NT2/D1 (cell line): ENCODE data around the gene SLC9A1.

Experiments
- DNase-seq: peaks from one replicate; pipeline ENCODE4 v3.0.0-alpha.2; 2011; ENCODE audit warnings: low read depth, low spot score
- H3K27me3 ChIP-seq: 2 replicates; pipeline ENCODE4 v1.6.0; 2011; ENCODE audit warnings: mild to moderate bottlenecking; ENCODE audit not compliant: insufficient read length, insufficient read depth
- H3K36me3 ChIP-seq: 2 replicates; pipeline ENCODE4 v1.6.1; 2011; ENCODE audit warnings: mild to moderate bottlenecking, low read length, mixed read lengths; ENCODE audit not compliant: insufficient read depth, insufficient read length
- H3K4me1 ChIP-seq: 2 replicates; pipeline ENCODE4 v1.5.1; 2011; ENCODE audit not compliant: insufficient read depth, insufficient read length
- H3K4me3 ChIP-seq: 2 replicates; pipeline ENCODE4 v1.5.1; 2011; ENCODE audit warnings: low read depth; ENCODE audit not compliant: insufficient read length
- H3K9ac ChIP-seq: 2 replicates; pipeline ENCODE4 v1.6.0; 2011; ENCODE audit warnings: low read depth; ENCODE audit not compliant: insufficient read length
- H3K9me3 ChIP-seq: 2 replicates; pipeline ENCODE4 v1.5.1; 2011; ENCODE audit warnings: mild to moderate bottlenecking, low read length; ENCODE audit not compliant: insufficient read depth
- SUZ12 ChIP-seq: IDR thresholded peaks from 2 replicates; pipeline ENCODE4 v1.6.1; 2011; ENCODE audit not compliant: insufficient read length, insufficient read depth; ENCODE audit errors: extremely low read depth
- YY1 ChIP-seq: IDR thresholded peaks from 2 replicates; pipeline ENCODE4 v1.6.1; 2011; ENCODE audit not compliant: insufficient read length, insufficient read depth
- ZNF274 ChIP-seq: IDR thresholded peaks from 2 replicates; pipeline ENCODE4 v1.6.1; 2011; ENCODE audit warnings: mild to moderate bottlenecking, low read depth, low read length

SLC9A1 gene

DNA sequence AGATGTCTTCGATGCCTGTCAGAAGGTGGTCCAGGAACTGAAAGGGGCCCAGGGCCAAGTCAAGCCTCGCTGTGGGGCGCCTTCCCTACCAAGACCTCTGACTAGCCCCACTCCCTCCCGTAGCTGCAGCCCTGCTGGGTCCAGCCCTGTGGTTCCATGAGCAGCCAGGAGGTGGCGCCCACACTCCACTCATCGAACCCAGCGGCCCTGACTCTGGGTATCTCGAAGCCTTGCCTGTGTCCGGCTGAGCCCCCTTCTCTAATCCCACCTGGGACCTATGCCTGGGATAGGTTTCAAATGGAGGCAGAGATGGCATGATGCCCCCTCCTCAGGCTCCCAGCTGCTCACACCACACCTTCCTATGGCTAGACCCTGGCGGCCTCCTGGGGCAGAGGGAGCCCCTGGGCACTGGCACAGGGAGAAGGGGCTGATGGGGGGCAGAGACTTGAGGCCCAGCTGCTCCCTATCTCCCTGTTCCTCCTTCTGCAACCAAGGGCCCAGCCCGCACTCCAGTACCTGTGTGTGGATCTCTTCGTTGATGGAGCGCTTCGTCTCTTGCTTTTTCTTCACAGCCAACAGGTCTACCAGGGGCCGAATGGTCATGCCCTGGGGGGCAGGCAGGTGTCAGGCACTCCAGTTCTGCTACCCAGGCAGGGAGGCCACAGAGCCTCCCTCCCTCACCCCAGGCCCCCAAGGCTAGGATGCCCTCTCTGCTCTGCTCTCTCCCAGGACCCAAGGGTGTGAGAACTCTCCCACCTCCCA is 52.0 kb downstream of the SLC9A1 start:
- no peaks in the 10 kb centered on the region for H3K27me3 ChIP-seq
- H3K36me3 ChIP-seq: peaks cover 65% of the 10 kb centered on the region
- H3K9me3 ChIP-seq: no peaks in the 10 kb centered on the region
- H3K4me3 ChIP-seq: no peak overlapping the region
- TF ChIP-seq SUZ12 (no peak), ZNF274 (no peak), YY1 (no peak)
- peaks cover 29% of the 10 kb centered on the region for H3K4me1 ChIP-seq
- H3K9ac ChIP-seq: peak overlapping the region; percentile 29
- DNase-seq: peak; percentile 72

DNA sequence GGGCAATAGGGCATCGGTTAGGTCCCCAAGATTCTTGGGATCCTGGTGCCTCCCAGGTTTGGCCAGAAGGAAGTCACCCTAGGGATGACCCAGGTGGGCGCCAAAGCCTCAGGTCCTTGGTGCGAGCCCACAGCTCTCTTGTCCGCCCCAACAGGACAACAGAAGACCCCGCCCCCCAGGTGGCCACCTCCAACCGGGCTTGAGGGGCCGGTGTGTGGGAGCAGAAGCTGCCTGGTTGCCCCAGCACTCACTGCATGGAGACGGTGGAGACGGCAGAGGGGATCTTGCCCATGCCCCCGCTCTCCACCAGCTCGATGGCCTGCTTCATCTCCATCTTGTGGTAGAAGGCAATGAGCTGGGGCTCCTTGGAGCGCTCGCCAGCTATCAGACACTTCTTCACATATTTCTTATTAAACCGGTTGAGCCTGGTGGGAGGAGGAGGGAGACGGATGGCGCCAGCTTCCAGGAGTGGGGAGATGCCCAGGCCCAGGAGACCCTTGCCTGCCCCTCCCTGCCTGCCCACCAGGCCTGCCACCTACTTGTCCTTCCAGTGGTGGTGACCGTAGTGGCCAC is 52.7 kb downstream of the SLC9A1 start:
- no peak for TF ChIP-seq SUZ12
- TF ChIP-seq ZNF274: no peak
- Histone ChIP-seq H3K4me3 (no peak overlapping the region), H3K9me3 (no peaks in the 10 kb centered on the region), H3K36me3 (peaks cover 65% of the 10 kb centered on the region), H3K27me3 (no peaks in the 10 kb centered on the region), H3K4me1 (peaks cover 29% of the 10 kb centered on the region), H3K9ac (peak overlapping the region; percentile 29)
- no peak for DNase-seq

DNA sequence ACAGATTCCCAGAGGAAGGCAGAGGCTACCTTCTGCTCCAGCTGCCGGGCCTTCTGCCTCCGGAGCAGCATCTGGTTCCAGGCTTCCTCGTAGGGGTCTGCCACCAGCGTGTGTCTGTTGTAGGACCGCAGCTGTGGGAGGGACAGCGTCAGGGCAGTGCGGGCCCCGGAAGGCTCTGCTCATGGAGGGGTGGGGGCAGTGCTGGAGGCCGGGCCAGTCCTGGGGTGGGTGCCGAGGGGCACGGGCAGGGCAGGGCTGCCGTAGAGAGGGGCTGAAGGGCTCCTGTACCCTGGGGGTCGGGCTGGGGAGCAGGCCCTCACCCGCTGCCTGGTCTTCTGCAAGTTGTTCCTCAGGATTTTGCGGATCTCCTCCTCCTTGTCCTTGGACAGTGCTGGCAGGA is 53.2 kb downstream of the SLC9A1 start:
- Histone ChIP-seq H3K4me3 (no peak overlapping the region), H3K27me3 (no peaks in the 10 kb centered on the region), H3K9me3 (no peaks in the 10 kb centered on the region), H3K9ac (no peak overlapping the region), H3K36me3 (peaks cover 63% of the 10 kb centered on the region), H3K4me1 (peaks cover 29% of the 10 kb centered on the region)
- TF ChIP-seq YY1: no peak
- TF ChIP-seq SUZ12: no peak
- TF ChIP-seq ZNF274: no peak
- no peak for DNase-seq

DNA sequence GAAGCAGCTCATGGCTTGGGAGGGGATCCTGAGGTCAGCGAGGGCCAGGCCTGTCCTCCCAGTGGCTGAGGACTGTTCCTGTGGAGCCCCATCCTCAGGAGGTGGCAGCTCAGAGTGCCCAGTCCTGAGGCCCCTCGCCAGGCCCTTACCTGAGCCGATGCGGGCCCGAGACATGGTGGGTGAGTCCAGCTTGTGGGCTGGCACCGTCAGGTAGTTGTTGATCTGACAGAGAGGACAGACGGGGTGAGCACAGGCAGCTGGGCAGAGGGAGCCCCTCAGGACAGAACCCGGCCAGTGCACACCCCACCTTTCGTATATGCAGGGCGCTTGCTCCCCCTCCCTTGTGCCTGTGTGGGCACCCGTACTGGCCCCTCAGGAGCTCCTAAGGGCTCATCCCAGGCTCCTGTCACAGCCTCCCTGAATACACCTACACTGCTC is 53.9 kb downstream of the SLC9A1 start:
- H3K4me3 ChIP-seq: no peak overlapping the region

DNA sequence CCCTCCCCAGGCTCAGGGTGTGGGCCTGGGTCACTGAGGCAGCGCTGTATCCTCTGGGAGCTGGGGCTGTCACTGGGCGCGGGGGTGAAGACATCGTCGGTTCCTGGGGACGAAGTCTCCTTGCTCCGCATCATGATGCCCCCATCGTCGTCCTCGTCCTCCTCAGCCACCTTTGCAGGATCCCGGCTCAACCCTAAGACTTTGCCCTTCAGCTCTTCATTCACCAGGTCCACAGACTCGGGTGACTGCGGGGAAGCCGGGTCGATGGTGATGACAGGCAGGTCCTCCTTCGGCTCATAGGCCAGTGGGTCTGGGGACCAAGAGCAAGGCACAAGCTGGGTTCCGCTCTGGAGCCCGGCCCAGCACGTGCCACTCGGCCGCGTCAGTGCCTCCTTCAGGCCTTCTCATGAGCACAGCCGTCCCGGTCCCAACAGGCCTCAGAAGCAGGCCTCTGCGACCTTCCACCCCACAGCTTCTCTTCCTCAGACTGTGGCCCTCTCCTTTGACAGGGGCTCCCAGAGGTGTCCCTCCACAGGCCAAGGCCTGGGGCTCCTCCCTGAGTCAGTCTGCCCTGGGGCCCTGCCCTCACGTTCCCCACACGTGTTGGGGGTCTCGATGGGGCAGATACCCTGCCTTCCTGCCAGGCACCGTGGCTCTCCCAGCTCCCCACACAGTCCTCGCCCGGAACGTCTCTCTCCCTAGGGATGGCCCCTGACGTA is 54.4 kb downstream of the SLC9A1 start:
- Histone ChIP-seq H3K27me3 (no peaks in the 10 kb centered on the region), H3K9ac (peak overlapping the region; percentile 54), H3K4me3 (no peak overlapping the region), H3K36me3 (peaks cover 51% of the 10 kb centered on the region), H3K4me1 (peaks cover 29% of the 10 kb centered on the region), H3K9me3 (no peaks in the 10 kb centered on the region)
- TF ChIP-seq SUZ12 (no peak), ZNF274 (no peak), YY1 (no peak)
- no peak for DNase-seq

More for the DNA sequence above, 53.9 kb downstream of the SLC9A1 start:
- Histone ChIP-seq H3K36me3 (peaks cover 57% of the 10 kb centered on the region), H3K9me3 (no peaks in the 10 kb centered on the region), H3K9ac (peak overlapping the region; percentile 37), H3K4me1 (peaks cover 29% of the 10 kb centered on the region), H3K27me3 (no peaks in the 10 kb centered on the region)
- no peak for DNase-seq
- TF ChIP-seq SUZ12 (no peak), YY1 (no peak), ZNF274 (no peak)

DNA sequence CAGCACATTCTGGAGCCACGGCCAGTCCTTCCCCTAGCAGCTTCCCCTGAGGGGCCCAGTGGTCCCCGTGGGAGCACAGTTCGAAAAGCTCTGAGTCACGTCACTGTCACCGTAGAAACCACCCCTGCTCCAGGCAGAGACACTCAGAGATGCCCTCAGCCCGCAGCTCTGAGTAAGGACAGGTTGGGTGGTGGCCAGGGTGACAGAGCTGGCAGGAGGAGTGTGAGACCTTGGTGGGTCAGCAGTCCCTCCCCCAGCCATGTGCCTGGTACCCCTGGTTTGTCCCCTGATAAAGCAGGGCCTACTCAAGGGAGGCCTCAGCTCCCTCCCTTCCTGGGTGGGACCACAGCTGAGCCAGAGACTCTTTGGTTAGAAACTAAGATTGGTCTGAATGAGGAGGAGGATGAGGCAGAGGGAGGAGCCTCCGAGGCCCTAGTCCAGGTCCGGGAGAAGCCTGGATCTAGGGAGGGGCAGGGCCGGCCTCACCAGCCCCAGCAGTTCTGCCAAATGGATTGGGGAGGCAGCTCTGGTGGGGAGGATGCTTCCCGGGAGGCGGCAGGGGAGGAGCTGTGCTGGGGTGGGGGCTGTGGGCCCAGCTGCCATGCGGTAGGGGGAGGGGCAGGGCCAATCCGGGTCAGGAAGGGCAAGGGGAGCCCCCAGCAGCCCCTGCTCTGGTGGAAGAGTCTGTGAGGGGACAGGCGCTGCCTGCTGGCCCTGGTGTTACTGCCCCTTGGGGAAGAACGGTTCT is 55.2 kb downstream of the SLC9A1 start:
- TF ChIP-seq ZNF274 (no peak), SUZ12 (no peak), YY1 (no peak)
- DNase-seq: no peak
- Histone ChIP-seq H3K9ac (peak overlapping the region; percentile 76), H3K4me1 (peaks cover 29% of the 10 kb centered on the region), H3K27me3 (no peaks in the 10 kb centered on the region), H3K4me3 (no peak overlapping the region), H3K9me3 (no peaks in the 10 kb centered on the region), H3K36me3 (peaks cover 45% of the 10 kb centered on the region)

DNA sequence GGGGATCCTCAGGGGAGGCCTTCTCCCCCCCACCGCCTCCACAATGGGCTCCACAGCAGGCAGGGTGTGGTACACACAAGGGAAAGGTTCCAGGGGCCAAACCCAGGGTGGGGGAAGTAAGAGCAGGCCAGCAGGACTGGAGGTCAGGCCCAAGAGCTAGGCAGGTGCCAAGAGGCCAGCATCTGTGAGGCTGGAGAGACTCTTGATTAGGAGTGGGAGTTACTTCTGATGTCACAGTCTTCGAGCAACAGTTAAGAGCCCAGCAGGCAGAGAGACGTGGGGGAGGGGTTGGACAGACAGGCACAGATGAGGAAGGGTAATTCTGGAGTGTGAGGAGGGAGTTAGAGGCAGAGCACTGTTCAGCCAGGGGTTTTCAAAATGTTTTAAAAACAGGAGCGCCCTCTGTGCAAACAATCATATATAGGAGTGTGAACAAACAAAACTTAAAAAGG is 55.8 kb downstream of the SLC9A1 start:
- TF ChIP-seq SUZ12 (no peak), YY1 (no peak), ZNF274 (no peak)
- no peak overlapping the region for H3K4me3 ChIP-seq
- no peaks in the 10 kb centered on the region for H3K9me3 ChIP-seq
- H3K4me1 ChIP-seq: peaks cover 29% of the 10 kb centered on the region
- peak; percentile 58 for DNase-seq
- no peaks in the 10 kb centered on the region for H3K27me3 ChIP-seq
- H3K9ac ChIP-seq: peak overlapping the region; percentile 76
- H3K36me3 ChIP-seq: peaks cover 40% of the 10 kb centered on the region
